Stimulated activated CD8-positive, alpha-beta memory T cell treated with anti-CD3 and anti-CD28 coated beads, Interleukin-4, amount 100 ng/mL, for 4 hours (primary cell): ENCODE data around the gene ZNF93.
A peak's percentile ranks its signal among the peaks of the same experiment; 100 is the strongest.
"Not testable (repeated sequence)": the region's sequence is repeated elsewhere in the genome, so short reads cannot be mapped to it uniquely, and the experiment has no call there.

Source experiments
- DNase-seq, 2 donors: peaks; one replicate each; pipeline ENCODE4 v3.0.0-alpha.2; 2020; ENCODE audit warnings: low read depth in 2 of 2, low spot score in 1 of 2

The ZNF93 gene

DNA sequence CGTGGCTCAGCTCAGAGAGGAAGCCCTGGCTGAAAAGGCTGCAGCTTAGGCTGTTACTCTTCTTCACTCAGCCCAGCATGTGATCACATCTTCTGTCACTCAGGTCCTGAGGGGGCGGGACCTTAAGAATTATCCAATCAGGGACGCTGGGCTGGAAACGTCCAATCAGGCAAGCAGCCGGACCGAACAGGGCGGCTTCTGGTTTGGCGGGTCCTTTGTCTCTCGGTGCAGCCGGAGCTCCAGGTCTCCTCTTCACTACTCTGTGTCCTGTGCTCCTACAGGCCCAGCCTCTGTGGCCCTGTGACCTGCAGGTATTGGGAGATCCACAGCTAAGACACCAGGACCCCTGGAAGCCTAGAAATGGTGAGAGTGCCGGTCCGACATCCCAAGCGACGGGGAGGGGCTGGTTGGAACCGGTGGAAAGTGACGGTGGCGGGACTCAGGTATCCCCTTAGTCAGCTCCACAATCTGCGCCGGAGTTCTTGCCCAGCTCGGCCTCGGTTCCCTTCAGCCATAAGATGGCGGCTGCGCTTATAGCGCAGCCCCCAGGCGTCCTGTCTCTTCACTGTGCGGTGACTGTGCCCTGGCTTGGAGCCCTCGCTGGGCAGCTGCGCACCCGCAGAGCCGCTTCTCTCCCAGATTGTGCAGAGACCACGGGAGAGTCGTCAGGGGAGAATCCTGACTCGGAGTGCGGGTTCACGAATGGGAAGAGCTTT lies at the start of gene ZNF93:
ZNF93 (plus strand) TSS at position 218 of the 716 bp plus-strand sequence; CDS start at position 361, 143 bp downstream.
- peak; percentile 78 to 85 for DNase-seq

DNA sequence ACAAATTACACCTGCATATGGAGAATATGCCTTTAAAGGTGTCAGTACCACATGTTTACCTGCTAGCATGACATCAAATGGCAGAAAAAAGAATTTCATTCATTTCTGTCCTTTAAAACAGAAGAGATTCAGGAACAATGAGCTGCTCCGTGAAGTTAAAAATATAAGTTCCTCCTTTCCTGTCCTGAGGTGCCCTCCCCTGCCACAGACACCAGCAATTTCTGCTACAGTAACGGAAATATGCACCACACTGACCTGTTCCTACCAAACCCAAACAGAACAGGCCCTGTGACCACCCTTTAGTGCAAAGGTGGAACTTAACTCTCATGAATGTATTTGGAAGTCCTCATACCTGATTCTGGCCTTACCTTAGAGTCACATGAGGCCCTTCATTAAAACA lies 49.0 kb upstream of the ZNF93 start:
- not testable (repeated sequence) for DNase-seq

DNA sequence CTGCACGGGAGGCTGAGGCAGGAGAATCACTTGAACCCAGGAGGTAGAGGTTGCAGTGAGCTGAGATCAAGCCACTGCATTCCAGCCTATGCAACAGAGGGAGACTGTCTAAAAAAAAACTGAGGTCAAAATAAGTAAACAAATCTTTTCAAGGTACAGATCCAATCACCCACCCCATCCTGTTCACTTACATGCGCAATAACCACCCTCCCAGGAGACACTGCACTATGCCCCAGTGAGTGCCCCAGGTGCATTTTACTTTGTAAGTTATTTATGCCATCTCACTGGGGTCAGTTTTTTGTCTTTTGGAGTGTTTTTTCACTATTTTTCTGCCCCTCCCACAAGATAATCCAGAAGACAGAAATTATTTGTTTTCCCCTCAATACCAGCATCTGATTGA lies 42.0 kb upstream of the ZNF93 start:
- DNase-seq = no peak

DNA sequence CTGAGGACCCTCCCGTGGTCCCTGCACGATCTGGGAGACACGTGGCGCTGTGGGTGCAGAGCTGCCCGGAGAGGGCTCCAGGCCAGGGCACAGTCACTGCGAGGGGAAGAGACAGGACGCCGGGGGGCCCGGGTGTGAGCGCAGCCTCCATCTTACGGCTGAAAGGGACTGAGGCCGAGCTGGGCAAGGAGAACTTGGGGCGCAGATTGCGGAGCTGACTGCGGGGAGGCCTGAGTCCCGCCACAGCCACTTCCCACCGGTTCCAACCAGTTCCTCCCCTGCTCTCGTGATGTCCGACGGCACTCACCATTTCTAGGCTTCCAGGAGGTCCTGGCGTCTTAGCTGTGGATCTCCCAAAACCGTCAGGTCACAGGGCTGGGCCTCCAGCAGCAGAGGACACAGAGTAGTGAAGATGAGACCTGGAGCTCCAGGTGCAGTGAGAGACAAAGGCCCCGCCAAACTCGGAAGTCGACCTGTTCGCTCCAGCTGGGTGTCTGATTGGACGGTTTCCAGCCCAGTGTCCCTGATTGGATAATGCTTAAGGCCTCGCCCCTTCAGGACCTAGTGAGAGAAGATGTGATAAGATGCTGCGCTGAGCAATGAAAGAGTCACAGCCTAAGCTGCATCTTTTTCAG lies 39.9 kb upstream of the ZNF93 start:
- DNase-seq = peak in 1 of 2 donors; percentile 13

DNA sequence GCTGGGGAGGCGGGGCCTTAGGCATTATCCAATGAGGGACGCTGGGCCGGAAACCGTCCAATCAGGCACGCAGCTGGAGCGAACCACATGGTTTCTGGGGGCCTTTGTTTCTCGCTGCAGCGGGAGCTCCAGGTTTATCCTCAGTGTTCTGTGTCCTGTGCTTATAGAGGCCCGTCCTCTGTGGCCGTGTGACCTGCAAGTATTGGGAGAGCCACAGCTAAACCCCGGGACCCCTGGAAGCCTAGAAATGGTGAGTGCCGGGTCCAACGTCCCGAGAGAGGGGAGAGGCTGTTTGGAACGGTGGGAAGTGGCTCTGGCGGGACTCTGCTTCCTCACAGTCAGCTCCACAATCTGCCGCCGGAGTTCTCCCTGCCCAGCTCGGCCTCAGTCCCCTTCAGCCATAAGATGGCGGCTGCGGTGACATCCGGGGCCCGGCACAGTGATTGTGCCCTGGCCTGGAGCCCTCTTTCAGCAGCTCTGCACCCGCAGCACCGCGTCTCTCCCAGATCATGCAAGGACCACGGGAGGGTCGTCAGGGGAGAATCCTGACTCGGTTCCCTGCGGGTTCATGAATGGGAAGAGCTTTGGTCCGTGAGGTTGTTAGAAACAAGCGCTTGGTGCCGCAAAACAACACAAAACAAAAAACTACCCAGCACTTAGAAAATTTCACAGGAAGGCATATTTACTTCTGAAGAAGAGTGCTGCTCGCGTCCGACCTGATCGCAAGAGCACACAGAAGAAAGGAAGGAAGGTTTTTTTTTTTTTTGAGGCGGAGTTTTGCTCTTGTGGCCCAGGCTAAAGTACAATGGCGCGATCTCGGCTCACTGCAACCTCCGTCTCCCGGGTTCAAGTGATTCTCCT lies 34.8 kb upstream of the ZNF93 start, which contains the start of gene ZNF253:
ZNF253 (plus strand) TSS at position 133 of the 861 bp plus-strand sequence; CDS start at position 248, 115 bp downstream.
- DNase-seq = peak; percentile 89 to 90

DNA sequence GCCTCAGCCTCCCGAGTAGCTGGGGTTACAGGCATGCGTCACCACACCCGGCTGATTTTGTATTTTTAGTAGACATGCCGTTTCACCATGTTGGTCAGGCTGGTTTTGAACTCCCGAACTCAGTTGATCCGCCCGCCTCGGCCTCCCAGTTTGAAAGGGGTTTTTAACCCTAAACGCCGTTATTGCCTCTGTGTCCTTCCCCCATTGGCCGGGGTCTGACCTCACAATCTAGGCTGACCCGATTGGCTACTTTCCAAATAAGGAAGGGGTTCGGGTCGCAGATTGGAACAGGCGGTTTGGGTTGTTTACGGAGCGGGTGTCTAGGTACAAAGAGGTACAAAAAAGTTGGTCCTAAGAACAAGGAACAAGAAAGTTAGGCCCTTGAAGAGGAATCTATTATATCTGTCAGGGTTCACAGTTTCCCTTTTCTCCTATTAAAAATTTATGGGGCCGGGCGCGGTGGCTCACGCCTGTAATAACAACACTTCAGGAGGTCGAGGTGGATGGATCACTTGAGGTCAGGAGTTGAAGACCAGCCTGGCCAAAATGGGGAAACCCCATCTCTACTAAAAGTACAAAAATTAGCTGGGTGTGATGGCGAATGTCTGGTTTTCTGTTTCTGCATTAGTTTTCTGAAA lies 34.0 kb upstream of the ZNF93 start:
- DNase-seq = peak in 1 of 2 donors; percentile 1

DNA sequence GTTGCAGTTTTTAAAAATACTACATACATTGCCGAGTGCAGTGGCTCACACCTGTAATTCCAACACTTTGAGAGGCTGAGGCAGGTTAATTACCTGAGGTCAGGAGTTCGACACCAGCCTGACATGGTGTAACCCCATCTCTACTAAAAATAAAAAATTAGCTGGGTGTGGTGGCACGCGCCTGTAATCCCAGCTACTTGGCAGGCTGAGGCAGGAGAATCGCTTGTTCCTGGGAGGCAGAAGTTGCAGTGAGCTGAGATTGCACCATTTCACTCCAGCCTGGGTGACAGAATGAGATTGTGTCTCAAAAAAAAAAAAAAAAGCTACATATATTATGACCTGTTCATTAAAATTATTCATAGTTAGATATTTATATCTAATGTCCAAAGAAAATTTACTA lies 30.7 kb upstream of the ZNF93 start:
- DNase-seq = not testable (repeated sequence)

DNA sequence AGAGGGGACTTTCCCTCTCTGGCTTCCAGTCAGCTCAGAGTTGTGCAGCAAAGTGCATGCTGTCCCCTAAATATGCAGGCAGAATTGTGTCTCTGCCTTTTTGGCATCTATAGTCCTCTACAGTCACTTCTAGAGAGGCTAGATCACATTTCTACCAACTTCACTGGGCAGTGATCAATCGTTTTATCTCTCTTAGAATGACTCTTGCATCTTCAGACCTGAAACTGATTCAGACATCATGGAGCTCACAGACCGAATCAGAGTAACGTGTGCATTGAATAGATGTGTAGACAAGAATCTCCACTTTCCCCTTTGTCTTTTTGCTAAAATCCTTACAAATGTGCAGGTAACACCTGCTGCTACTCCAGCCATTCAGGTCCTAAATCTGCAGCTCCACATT lies 28.8 kb upstream of the ZNF93 start:
- no peak for DNase-seq

DNA sequence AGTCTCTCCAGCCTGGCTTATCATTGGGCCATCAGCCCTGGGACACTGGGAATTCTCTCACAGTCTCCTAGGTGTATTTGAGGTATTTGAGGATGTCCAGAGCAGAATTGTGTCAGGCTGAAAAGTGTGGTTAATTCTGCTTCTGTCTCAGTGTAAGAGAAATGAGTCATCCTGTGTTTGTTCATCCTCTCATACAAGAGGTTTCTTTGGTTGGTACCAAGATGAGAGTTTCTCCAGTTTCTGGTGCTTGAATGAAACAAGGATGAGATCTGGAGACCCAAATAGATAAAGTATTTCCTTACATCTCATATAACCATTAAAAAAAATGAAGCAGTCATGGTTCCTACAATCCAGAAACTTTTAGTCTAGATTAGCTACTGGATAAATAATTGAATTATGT lies 27.4 kb upstream of the ZNF93 start:
- no peak for DNase-seq

DNA sequence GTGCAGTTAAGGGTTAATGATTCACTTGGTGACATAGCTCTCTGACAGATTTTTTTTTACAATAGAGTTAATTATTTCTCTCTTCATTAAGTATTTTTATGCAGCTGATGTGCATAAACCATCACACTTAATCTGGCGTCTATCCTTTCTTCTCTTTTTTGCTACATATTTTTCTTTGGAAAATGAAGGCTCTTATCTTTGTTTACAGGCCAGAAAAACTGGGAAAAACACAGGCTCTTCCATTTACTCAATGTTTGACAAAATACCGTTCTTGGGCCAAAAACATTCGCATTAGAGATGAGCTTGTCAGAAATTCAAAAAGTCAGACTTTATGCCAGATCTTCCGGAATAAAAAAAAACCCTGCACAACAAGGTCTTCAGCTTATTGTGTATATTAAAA lies 23.0 kb upstream of the ZNF93 start:
- DNase-seq = no peak

DNA sequence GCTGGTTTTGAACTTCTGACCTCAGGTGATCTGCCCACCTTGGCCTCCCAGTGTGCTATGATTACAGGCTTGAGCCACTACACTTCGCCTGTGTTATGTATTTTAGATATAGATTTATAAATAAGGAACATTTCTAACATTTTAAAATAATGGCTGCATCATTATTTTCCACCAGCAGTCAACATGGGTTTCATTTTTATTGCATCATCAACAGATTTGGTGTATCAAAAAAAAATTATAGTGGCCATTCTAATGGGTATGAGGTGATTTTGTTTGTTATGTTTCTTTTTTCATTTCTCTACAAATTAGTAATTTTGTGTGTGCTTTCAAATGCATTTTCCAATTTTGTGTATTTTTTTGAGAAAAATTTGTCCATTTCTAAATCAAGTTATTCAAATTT lies 16.2 kb upstream of the ZNF93 start:
- no peak for DNase-seq

DNA sequence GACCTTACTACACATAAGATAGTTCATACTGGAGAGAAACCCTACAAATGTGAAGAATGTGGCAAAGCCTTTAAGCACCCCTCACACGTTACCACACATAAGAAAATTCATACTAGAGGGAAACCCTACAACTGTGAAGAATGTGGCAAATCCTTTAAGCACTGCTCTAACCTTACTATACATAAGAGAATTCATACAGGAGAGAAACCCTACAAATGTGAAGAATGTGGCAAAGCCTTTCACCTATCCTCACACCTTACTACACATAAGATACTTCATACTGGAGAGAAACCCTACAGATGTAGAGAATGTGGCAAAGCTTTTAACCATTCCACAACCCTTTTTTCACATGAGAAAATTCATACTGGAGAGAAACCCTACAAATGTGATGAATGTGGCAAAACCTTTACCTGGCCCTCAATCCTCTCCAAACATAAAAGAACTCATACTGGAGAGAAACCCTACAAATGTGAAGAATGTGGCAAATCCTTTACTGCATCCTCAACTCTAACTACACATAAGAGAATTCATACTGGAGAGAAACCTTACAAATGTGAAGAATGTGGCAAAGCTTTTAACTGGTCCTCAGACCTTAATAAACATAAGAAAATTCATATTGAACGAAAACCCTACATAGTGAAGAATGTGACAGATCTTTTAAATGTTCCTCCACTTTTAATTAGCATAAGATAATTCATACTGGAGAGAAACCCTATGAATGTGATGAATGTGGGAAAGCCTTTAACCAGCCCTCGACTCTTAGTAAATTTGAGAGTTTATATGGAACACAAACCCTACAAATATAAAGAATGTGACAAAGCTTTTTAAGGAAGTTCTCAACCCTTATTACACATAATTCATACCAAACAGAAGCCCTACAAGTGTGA lies 8.4 kb upstream of the ZNF93 start:
- DNase-seq = not testable (repeated sequence)

DNA sequence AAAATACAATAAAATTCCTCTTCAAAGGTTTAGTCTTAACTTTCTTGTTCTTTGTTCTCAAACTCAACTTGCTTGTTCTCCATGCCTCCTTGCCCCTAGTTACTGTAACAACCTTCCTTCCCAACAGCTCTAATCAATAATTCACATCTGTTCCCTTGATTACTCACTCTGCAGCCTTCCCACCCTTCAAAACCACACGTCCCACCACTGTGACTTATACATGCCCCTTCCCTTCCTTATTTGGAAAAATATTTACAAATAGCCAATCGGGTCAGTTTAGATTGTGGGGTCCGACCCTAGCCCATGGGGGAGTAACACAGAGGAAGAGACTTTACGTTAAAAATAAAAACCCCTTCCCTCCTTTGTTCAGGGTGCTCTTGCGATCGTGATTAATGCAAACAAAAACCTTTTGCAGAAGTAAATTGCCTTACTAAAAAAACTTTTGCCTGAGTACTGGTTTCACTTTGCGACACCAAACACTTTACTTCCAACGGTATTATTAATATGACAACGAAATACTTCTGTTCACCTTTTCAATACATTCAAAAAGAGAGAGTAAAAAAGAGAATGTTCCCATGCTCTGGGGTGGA lies 512 bp upstream of the ZNF93 start:
- no peak for DNase-seq

DNA sequence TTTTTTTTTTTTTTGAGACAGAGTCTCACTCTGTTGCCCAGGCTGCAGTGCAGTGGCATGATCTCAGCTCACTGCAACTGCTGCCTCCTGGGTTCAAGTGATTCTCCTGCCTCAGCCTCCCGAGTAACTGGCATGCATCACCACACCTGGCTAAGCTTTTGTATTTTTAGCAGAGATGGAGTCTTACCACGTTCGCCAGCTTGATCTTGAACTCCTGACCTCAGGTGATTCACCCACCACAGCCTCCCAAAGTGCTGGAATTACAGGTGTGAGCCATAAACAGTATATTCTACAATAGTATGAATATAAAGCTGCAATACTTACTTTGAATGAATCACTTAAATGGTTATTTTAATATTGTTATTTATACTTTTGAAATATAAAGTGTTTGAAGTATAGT lies 6.8 kb downstream of the ZNF93 start:
- not testable (repeated sequence) for DNase-seq

DNA sequence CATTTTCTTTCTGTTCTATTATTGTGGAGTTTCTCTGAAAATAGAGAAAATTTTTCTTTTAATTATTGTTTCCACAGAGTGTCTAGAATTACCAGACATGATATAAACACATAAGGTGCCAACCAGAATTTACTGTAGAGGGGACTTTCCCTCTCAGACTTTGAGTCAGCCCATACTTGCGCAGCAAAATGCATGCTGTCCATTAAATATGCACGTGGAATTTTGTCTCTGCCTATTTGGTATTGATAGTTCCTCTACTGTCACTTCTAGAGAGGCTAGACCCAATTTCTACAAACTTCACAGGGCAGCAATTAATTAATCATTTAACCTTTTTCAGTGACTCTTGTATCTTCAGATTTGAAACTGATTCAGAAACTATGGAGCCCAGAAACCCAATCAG lies 8.9 kb downstream of the ZNF93 start:
- DNase-seq = no peak

DNA sequence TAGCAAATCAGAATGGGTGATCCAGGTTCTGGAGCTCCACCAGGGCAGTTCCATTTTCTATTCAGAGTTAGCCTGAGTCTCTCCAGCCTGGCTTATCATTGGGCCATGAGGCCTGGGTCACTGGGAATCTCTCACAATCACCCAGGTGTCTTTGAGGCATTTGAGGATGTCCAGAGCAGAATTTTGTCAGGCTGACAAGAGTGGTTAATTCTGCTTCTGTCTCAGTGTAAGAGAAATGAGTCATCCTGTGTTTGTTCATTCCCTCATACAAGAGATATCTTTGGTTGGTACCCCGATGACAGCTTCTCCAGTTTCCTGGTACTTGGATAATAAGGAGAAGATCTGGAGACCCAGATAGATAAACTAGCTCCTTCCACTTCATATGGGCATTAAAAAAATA lies 10.4 kb downstream of the ZNF93 start:
- no peak for DNase-seq

DNA sequence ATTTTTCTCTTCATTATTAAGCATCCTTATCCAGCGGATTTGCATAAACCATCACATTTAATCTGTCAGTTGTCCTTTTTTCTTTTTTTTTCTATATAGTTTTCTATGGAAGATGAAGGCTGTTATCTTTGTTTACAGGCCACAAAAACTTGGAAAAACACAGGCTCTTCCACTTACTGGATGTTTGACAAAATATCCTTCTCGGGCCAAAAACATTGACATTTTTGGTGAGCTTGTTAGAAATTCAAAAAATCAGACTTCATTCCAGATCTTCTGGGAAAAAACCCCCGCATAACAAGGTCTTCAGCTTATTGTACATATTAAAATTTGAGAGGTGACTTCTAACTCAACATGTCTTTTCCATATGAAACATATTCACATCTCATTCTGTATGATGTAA lies 13.8 kb downstream of the ZNF93 start:
- DNase-seq = no peak

DNA sequence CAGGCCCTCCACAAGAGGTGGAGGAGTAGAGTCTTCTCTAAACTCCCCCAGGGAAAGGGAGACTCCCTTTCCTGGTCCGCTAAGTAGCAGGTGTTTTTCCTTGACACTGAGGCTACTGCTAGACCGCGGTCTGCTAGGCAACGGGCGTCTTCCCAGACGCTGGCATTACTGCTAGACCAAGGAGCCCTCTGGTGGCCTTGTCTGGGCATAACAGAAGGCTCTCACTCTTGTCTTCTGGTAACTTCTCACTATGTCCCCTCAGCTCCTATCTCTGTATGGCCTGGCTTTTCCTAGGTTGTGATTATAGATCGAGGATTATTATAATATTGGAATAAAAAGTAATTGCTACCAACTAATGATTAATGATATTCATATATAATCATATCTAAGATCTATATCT lies 29.7 kb downstream of the ZNF93 start:
- peak in 1 of 2 donors; percentile 2 for DNase-seq

DNA sequence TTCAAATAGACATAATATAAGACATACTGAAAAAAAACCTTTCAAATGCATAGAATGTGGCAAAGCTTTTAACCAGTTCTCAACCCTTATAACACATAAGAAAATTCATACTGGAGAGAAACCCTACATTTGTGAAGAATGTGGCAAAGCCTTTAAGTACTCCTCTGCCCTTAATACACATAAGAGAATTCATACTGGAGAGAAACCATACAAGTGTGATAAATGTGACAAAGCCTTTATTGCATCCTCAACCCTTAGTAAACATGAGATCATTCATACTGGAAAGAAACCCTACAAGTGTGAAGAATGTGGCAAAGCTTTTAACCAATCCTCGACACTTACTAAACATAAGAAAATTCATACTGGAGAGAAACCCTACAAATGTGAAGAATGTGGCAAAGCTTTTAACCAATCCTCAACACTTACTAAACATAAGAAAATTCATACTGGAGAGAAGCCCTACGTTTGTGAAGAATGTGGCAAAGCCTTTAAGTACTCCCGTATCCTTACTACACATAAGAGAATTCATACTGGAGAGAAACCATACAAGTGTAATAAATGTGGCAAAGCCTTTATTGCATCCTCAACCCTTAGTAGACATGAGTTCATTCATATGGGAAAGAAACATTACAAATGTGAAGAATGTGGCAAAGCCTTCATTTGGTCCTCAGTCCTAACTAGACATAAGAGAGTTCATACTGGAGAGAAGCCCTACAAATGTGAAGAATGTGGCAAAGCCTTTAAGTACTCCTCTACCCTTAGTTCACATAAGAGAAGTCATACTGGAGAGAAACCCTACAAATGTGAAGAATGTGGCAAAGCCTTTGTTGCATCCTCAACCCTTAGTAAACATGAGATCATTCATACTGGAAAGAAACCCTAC lies 32.9 kb downstream of the ZNF93 start:
- DNase-seq = not testable (repeated sequence)
